ENCODE measurements around the gene LMO3.

The LMO3 gene

GRCh38 chr12:16590645-16591044 lies 15.3 kb downstream of the LMO3 start:
- no peak for DNase-seq (ENCODE audit: low spot score)
- TF ChIP-seq CTCF (IDR thresholded peaks at IDR 0.05; ENCODE audit: extremely low read depth, insufficient read depth, missing control alignments) = no peak
- in situ Hi-C loops (cut with MboI; ENCODE audit: low pct_unique_long_range_greater_than_20kb, low sequenced_read_pairs, unreplicated experiment) = no loop called here

- TF ChIP-seq CTCF (IDR thresholded peaks at IDR 0.05; ENCODE audit: extremely low read depth, insufficient read depth, missing control alignments) = no peak
- in situ Hi-C loops (cut with MboI; ENCODE audit: low pct_unique_long_range_greater_than_20kb, low sequenced_read_pairs, unreplicated experiment) = no loop called here
- DNase-seq (ENCODE audit: low spot score) = no peak
Observed at GRCh38 chr12:16588812-16589211, 17.1 kb downstream of the LMO3 start.

- DNase-seq (ENCODE audit: low spot score) = no peak
- in situ Hi-C loops (cut with MboI; ENCODE audit: low pct_unique_long_range_greater_than_20kb, low sequenced_read_pairs, unreplicated experiment) = no loop called here
- no peak for TF ChIP-seq CTCF (IDR thresholded peaks at IDR 0.05; ENCODE audit: extremely low read depth, insufficient read depth, missing control alignments)
Observed at GRCh38 chr12:16587514-16587913, 18.4 kb downstream of the LMO3 start.

- TF ChIP-seq CTCF (IDR thresholded peaks at IDR 0.05; ENCODE audit: extremely low read depth, insufficient read depth, missing control alignments) = no peak
- in situ Hi-C loops (cut with MboI; ENCODE audit: low pct_unique_long_range_greater_than_20kb, low sequenced_read_pairs, unreplicated experiment) = no loop called here
- no peak for DNase-seq (ENCODE audit: low spot score)
Observed at GRCh38 chr12:16587110-16587453, 18.9 kb downstream of the LMO3 start.

GRCh38 chr12:16586350-16587109 lies 19.4 kb downstream of the LMO3 start:
- in situ Hi-C loops (cut with MboI; ENCODE audit: low pct_unique_long_range_greater_than_20kb, low sequenced_read_pairs, unreplicated experiment) = no loop called here
- TF ChIP-seq CTCF (IDR thresholded peaks at IDR 0.05; ENCODE audit: extremely low read depth, insufficient read depth, missing control alignments) = no peak
- DNase-seq (ENCODE audit: low spot score) = no peak

- TF ChIP-seq CTCF (IDR thresholded peaks at IDR 0.05; ENCODE audit: extremely low read depth, insufficient read depth, missing control alignments) = no peak
- no peak for DNase-seq (ENCODE audit: low spot score)
- in situ Hi-C loops (cut with MboI; ENCODE audit: low pct_unique_long_range_greater_than_20kb, low sequenced_read_pairs, unreplicated experiment) = no loop called here
Observed at GRCh38 chr12:16585781-16586180, 20.2 kb downstream of the LMO3 start.

Measured in GM13977 (cell line).